ENCODE results near the gene FGF7. TPM values are rescaled to one million over a fixed set of nuclear protein-coding genes. Genes with fewer than 3 reads are reported as not detected.
"Not testable (repeated sequence)": the region's sequence is repeated elsewhere in the genome, so short reads cannot be mapped to it uniquely, and the experiment has no call there.

Gene FGF7
- total RNA-seq, 1 donor from 2014 or later: 0.04 TPM

DNA sequence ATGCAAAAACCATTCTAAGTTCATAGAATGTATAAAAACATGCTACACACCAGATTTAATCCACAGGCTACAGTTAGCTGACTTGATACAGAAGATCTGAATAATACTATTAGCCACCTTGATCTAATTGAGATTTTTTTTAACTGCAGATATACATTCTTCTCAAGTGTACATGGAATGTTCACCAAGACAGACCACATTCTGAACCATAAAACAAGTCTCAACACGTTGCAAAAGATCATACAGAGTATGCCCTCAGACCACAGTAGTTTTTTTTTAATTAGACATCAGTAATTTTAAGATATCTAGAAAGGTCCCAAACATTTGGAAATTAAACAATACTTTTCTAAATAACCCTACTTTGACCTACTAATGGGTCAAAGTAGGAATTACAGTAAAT lies 83.3 kb downstream of the FGF7 start:
- CTCF ChIA-PET: no interaction called here
- Mint-ChIP-seq H3K27ac (no peak overlapping the region), H3K4me3 (no peak overlapping the region), H3K4me1 (no peaks in the 10 kb centered on the region), H3K9me3 (peaks cover 6% of the 10 kb centered on the region), H3K36me3 (ENCODE audit: low read depth) (no peaks in the 10 kb centered on the region), H3K27me3 (no peaks in the 10 kb centered on the region)
- TF ChIP-seq, protein P1, sequence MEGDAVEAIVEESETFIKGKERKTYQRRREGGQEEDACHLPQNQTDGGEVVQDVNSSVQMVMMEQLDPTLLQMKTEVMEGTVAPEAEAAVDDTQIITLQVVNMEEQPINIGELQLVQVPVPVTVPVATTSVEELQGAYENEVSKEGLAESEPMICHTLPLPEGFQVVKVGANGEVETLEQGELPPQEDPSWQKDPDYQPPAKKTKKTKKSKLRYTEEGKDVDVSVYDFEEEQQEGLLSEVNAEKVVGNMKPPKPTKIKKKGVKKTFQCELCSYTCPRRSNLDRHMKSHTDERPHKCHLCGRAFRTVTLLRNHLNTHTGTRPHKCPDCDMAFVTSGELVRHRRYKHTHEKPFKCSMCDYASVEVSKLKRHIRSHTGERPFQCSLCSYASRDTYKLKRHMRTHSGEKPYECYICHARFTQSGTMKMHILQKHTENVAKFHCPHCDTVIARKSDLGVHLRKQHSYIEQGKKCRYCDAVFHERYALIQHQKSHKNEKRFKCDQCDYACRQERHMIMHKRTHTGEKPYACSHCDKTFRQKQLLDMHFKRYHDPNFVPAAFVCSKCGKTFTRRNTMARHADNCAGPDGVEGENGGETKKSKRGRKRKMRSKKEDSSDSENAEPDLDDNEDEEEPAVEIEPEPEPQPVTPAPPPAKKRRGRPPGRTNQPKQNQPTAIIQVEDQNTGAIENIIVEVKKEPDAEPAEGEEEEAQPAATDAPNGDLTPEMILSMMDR (IDR thresholded peaks at IDR 0.05): no peak
- intact Hi-C loops (cut with micrococcal nuclease): no loop called here
- no peak for ATAC-seq (ENCODE audit: low read depth)
- no peak for DNase-seq
- POLR2A ChIA-PET: no interaction called here

DNA sequence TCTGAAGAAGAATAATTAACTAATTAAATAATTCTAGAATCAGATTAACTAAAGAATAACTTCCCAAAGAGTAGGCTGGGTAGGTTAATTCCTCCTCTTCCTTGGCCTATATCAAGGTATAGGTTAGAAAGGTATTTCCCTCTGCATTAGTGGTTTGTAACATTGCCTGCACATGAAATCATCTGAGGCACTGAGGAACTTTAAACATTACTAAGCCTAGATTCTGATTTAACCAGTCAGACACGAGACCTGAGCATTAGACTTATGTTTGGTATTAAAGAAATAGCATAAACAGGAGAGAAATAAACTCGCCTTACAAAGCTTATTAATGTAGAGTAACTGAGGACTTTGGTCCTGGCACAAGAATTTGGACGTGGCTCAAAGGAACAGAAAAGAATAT lies 84.2 kb downstream of the FGF7 start:
- POLR2A ChIA-PET: no interaction called here
- DNase-seq: no peak
- Mint-ChIP-seq H3K9me3 (peaks cover 6% of the 10 kb centered on the region), H3K27me3 (no peaks in the 10 kb centered on the region), H3K27ac (no peak overlapping the region), H3K4me1 (no peaks in the 10 kb centered on the region), H3K36me3 (ENCODE audit: low read depth) (no peaks in the 10 kb centered on the region), H3K4me3 (no peak overlapping the region)
- CTCF ChIA-PET: no interaction called here
- TF ChIP-seq, protein P1 (IDR thresholded peaks at IDR 0.05): no peak
- ATAC-seq (ENCODE audit: low read depth): no peak
- intact Hi-C loops (cut with micrococcal nuclease): no loop called here

DNA sequence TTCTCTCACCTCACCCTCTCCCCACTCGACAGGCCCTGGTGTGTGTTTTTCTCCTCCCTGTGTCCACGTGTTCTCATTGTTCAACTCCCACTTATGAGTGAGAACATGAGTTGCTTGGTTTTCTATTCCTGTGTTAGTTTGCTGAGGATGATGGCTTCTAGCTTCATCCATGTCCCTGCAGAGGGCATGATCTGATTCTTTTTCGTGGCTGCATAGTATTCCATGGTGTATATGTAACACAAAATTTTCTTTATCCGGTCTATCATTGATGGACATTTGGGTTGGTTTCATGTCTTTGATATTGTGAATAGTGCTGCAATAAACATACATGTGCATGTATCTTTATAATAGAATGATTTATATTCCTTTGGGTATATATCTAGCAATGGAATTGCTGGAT lies 89.7 kb downstream of the FGF7 start:
- DNase-seq; H3K27me3 Mint-ChIP-seq; H3K36me3 Mint-ChIP-seq (ENCODE audit: low read depth); CTCF ChIA-PET; POLR2A ChIA-PET; H3K9me3 Mint-ChIP-seq; ATAC-seq (ENCODE audit: low read depth); H3K4me3 Mint-ChIP-seq; H3K27ac Mint-ChIP-seq; intact Hi-C loops (cut with micrococcal nuclease); H3K4me1 Mint-ChIP-seq: not testable (repeated sequence)

DNA sequence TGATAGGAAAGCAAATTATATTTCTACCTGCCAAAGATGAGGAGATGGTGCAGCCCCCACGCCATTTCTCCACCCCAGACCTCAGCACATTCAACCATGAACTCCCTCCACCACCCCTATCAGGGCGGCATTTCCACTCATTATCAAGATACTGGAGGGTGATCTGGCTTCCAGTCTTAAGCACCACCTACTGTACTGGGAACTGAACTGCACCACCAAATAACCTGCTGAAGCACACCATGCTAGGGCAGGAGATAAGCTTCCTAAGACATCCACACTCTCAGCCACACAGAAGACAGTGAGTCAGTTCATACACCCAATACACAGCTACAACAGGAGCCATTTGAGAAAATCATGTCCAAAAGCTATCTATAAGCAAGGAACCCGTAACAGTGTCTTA lies 98.8 kb downstream of the FGF7 start:
- TF ChIP-seq, protein P1 (IDR thresholded peaks at IDR 0.05): no peak
- no peak overlapping the region for H3K4me3 Mint-ChIP-seq
- intact Hi-C loops (cut with micrococcal nuclease): no loop called here
- DNase-seq (no peak), ATAC-seq (ENCODE audit: low read depth) (no peak)
- peaks cover 12% of the 10 kb centered on the region for H3K27me3 Mint-ChIP-seq
- H3K27ac Mint-ChIP-seq: no peak overlapping the region
- H3K4me1 Mint-ChIP-seq: no peaks in the 10 kb centered on the region
- H3K36me3 Mint-ChIP-seq (ENCODE audit: low read depth): no peaks in the 10 kb centered on the region
- H3K9me3 Mint-ChIP-seq: peaks cover 18% of the 10 kb centered on the region
- ChIA-PET POLR2A (no interaction called here), CTCF (interaction anchor here (1.1 kb wide), 1 partner anchor 50 kb away, joined by 3 read pairs; no protein-coding TSS in a partner anchor)

DNA sequence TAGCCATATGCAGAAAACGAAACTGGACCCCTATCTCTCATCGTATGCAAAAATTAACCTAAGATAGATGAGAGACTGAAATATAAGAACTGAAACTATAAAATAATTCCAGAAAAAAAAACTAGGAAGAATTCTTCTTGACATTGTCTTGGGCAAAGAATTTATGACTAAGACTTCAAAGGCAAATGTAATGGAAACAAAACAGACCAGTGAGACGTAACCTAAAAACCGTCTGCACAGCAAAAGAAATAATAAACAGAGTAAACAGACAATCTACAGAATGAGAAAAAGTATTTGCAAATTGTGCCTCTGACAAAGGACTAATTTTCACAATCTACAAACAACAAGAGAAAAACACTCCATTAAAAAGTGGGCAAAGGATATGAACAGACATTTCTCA lies 105.2 kb downstream of the FGF7 start:
- intact Hi-C loops (cut with micrococcal nuclease): no loop called here
- ChIA-PET POLR2A (no interaction called here), CTCF (no interaction called here)
- H3K27me3 Mint-ChIP-seq: no peaks in the 10 kb centered on the region
- DNase-seq (no peak), ATAC-seq (ENCODE audit: low read depth) (no peak)
- no peaks in the 10 kb centered on the region for H3K4me1 Mint-ChIP-seq
- H3K36me3 Mint-ChIP-seq (ENCODE audit: low read depth): no peaks in the 10 kb centered on the region
- H3K9me3 Mint-ChIP-seq: peaks cover 9% of the 10 kb centered on the region
- H3K4me3 Mint-ChIP-seq: no peak overlapping the region
- TF ChIP-seq, protein P1 (IDR thresholded peaks at IDR 0.05): no peak
- H3K27ac Mint-ChIP-seq: no peak overlapping the region

DNA sequence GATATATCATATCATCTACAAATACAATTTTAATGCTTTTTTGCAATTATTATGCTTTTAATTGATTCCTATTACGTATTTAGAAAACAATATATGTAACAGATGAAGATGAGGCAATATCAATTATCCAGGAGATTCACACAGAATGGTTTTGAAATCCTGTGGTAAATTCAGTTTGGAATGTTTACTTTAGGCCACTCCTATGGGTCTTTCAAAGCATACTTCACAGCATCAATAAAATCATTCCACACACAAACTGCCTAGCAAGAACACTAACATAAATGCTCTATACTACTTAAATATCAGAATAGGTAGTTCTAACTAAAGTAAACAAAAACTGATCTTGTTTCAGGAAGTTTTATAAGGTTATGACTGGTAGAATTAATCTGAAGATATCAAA lies 107.0 kb downstream of the FGF7 start:
- intact Hi-C loops (cut with micrococcal nuclease): no loop called here
- CTCF ChIA-PET: no interaction called here
- DNase-seq (no peak), ATAC-seq (ENCODE audit: low read depth) (no peak)
- TF ChIP-seq, protein P1 (IDR thresholded peaks at IDR 0.05): no peak
- peaks cover 14% of the 10 kb centered on the region for H3K9me3 Mint-ChIP-seq
- H3K4me3 Mint-ChIP-seq: no peak overlapping the region
- no peak overlapping the region for H3K27ac Mint-ChIP-seq
- no peaks in the 10 kb centered on the region for H3K27me3 Mint-ChIP-seq
- no peaks in the 10 kb centered on the region for H3K4me1 Mint-ChIP-seq
- H3K36me3 Mint-ChIP-seq (ENCODE audit: low read depth): peaks cover 2% of the 10 kb centered on the region
- POLR2A ChIA-PET: no interaction called here
